ENCODE measurements around the gene CALHM1.
"Not testable (repeated sequence)": the region's sequence is repeated elsewhere in the genome, so short reads cannot be mapped to it uniquely, and the experiment has no call there.

Gene CALHM1

DNA sequence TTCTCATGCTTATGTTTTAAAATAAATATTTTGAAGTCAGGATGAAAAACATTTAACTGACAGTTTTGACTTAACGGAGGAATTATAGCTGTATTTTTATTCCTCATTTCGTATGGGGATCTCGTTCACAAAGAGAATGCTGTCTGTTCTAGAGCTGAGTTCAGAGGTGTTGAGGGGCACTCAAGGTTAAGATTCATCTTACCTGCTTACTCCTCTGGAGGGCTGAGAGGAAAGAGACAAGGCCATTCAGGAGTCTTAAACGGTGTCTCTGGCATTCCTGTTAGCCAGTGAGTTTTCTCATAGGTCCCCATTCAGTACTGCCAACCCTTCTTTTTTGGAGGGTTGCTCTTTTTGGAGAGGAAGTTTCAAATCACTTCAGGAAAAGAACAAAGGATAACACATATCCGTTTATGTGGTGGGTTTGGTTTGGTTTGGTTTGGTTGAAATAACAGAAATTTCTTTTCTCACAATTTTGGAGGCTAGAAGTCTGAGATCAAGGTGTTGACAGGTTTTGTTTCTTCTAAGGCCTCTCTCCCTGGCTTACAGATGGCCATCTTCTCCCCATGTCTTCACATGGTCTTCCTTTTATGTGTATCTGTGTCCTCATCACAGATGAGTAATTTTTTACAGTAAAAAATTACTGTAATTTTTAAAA lies 29.6 kb downstream of the CALHM1 start:
- DNase-seq, result no peak

GRCh38 chr10:103427866-103428265 lies 30.8 kb downstream of the CALHM1 start:
- DNase-seq, result no peak

- DNase-seq, result no peak
Observed at GRCh38 chr10:103423748-103424147, 35.0 kb downstream of the CALHM1 start.

GRCh38 chr10:103419101-103419500 lies 39.6 kb downstream of the CALHM1 start:
- DNase-seq, result no peak

DNA sequence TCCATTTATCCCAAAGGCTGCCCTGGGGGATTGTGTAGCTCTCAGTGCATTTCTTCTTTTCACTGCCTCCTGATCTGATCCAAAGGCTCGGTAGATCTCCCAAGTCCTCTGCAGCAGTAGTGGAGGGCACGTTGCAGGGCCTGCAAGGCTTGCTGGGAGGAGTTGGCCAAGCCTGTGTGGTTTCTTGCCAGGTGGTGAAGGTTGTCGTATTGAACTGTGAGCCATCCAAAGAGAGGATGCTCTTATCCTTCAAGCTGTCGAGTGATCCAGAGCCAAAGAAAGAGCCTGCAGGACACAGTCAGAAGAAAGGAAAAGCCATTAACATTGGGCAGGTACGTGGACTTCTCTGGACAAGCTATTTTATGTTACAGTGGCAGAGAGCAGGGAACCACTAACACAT lies 41.1 kb downstream of the CALHM1 start:
- DNase-seq, result no peak

- not testable (repeated sequence) for DNase-seq
Observed at GRCh38 chr10:103417148-103417469, 41.6 kb downstream of the CALHM1 start.

DNA sequence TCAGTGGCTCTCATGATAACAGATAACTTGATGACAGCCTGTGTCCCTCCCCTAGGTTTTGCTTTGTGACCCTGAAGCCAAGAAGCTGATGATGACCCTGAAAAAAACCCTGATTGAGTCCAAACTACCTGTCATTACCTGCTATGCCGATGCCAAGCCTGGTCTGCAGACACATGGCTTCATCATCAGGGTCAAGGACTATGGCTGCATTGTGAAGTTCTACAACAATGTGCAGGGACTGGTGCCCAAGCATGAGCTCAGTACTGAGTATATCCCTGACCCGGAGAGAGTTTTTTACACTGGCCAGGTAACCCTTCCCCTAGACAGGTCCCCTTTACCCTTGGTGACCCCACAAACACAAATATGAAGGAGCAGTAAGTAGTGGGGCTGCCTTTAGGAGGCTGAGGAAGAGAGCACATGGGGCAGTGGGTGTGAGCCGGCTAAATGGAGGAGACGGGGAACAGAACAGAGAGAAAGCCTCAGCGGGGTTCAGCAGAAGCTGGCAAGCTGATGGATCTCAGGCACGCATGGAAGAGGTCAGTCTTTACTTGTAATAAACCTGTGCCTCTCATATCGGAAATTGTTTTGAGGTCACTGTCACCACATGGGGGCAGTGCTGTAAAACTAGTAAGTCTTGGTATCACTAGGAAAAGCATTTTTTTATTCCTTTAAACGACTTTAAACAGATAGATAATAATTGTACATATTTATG lies 42.1 kb downstream of the CALHM1 start:
- peak; percentile 51 for DNase-seq

GRCh38 chr10:103415581-103415980 lies 43.1 kb downstream of the CALHM1 start:
- no peak for DNase-seq

DNA sequence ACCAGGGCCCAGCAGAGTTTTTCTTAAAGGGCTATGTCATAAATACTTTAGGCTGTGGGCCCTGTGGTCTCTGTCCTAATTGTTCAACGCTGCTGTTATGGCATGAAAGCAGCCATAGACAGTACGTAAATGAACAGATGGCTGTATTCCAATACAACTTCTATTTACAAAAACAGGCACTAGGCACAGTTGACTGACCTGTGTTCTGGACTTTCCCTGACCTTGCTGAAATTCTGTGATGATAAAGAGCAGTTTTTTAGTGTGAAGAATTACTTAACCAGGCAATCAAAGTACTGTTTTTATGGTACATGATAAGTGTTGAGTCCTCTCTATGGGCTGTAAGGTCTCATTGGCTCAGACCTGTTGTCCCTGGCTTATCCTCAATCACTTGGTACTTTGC lies 45.1 kb downstream of the CALHM1 start:
- no peak for DNase-seq
